ENCODE measurements around the gene CD47.

The CD47 gene

GRCh38 chr3:108079877-108080276 lies 11.0 kb downstream of the CD47 start:
- H3K36me3 ChIP-seq (ENCODE audit: control insufficient read depth, insufficient read depth, low read length) = no peaks in the 10 kb centered on the region
- no peaks in the 10 kb centered on the region for H3K27me3 ChIP-seq (ENCODE audit: control insufficient read depth, insufficient read depth, low read length)
- no peak overlapping the region for H3K9ac ChIP-seq (ENCODE audit: low read length)
- no peak overlapping the region for H3K4me3 ChIP-seq (ENCODE audit: low read length)
- H3K9me3 ChIP-seq (ENCODE audit: control insufficient read depth, low read length) = no peaks in the 10 kb centered on the region
- no peaks in the 10 kb centered on the region for H3K4me1 ChIP-seq (ENCODE audit: control insufficient read depth, insufficient read depth, low read length)

- Histone ChIP-seq H3K27me3 (ENCODE audit: control insufficient read depth, insufficient read depth, low read length) (no peaks in the 10 kb centered on the region), H3K4me3 (ENCODE audit: low read length) (no peak overlapping the region), H3K9ac (ENCODE audit: low read length) (no peak overlapping the region), H3K36me3 (ENCODE audit: control insufficient read depth, insufficient read depth, low read length) (no peaks in the 10 kb centered on the region), H3K4me1 (ENCODE audit: control insufficient read depth, insufficient read depth, low read length) (no peaks in the 10 kb centered on the region), H3K9me3 (ENCODE audit: control insufficient read depth, low read length) (no peaks in the 10 kb centered on the region)
Measured at GRCh38 chr3:108079043-108079442, 11.8 kb downstream of the CD47 start.

GRCh38 chr3:108076564-108076963 lies 14.3 kb downstream of the CD47 start:
- no peaks in the 10 kb centered on the region for H3K4me1 ChIP-seq (ENCODE audit: control insufficient read depth, insufficient read depth, low read length)
- H3K36me3 ChIP-seq (ENCODE audit: control insufficient read depth, insufficient read depth, low read length) = no peaks in the 10 kb centered on the region
- no peaks in the 10 kb centered on the region for H3K27me3 ChIP-seq (ENCODE audit: control insufficient read depth, insufficient read depth, low read length)
- no peak overlapping the region for H3K4me3 ChIP-seq (ENCODE audit: low read length)
- H3K9me3 ChIP-seq (ENCODE audit: control insufficient read depth, low read length) = no peaks in the 10 kb centered on the region
- no peak overlapping the region for H3K9ac ChIP-seq (ENCODE audit: low read length)

GRCh38 chr3:108073764-108074431 lies 16.9 kb downstream of the CD47 start:
- Histone ChIP-seq H3K9me3 (ENCODE audit: control insufficient read depth, low read length) (no peaks in the 10 kb centered on the region), H3K4me1 (ENCODE audit: control insufficient read depth, insufficient read depth, low read length) (no peaks in the 10 kb centered on the region), H3K36me3 (ENCODE audit: control insufficient read depth, insufficient read depth, low read length) (no peaks in the 10 kb centered on the region), H3K4me3 (ENCODE audit: low read length) (no peak overlapping the region), H3K9ac (ENCODE audit: low read length) (no peak overlapping the region), H3K27me3 (ENCODE audit: control insufficient read depth, insufficient read depth, low read length) (no peaks in the 10 kb centered on the region)

- no peak overlapping the region for H3K4me3 ChIP-seq (ENCODE audit: low read length)
- H3K9me3 ChIP-seq (ENCODE audit: control insufficient read depth, low read length) = no peaks in the 10 kb centered on the region
- H3K27me3 ChIP-seq (ENCODE audit: control insufficient read depth, insufficient read depth, low read length) = no peaks in the 10 kb centered on the region
- H3K9ac ChIP-seq (ENCODE audit: low read length) = no peak overlapping the region
- H3K4me1 ChIP-seq (ENCODE audit: control insufficient read depth, insufficient read depth, low read length) = peaks cover 5% of the 10 kb centered on the region
- H3K36me3 ChIP-seq (ENCODE audit: control insufficient read depth, insufficient read depth, low read length) = no peaks in the 10 kb centered on the region
Measured at GRCh38 chr3:108071368-108071767, 19.5 kb downstream of the CD47 start.

- Histone ChIP-seq H3K4me3 (ENCODE audit: low read length) (no peak overlapping the region), H3K9ac (ENCODE audit: low read length) (no peak overlapping the region), H3K27me3 (ENCODE audit: control insufficient read depth, insufficient read depth, low read length) (no peaks in the 10 kb centered on the region), H3K36me3 (ENCODE audit: control insufficient read depth, insufficient read depth, low read length) (no peaks in the 10 kb centered on the region), H3K9me3 (ENCODE audit: control insufficient read depth, low read length) (no peaks in the 10 kb centered on the region), H3K4me1 (ENCODE audit: control insufficient read depth, insufficient read depth, low read length) (peaks cover 5% of the 10 kb centered on the region)
Measured at GRCh38 chr3:108070356-108070755, 20.5 kb downstream of the CD47 start.

- Histone ChIP-seq H3K36me3 (ENCODE audit: control insufficient read depth, insufficient read depth, low read length) (no peaks in the 10 kb centered on the region), H3K4me3 (ENCODE audit: low read length) (no peak overlapping the region), H3K27me3 (ENCODE audit: control insufficient read depth, insufficient read depth, low read length) (no peaks in the 10 kb centered on the region), H3K9ac (ENCODE audit: low read length) (no peak overlapping the region), H3K9me3 (ENCODE audit: control insufficient read depth, low read length) (no peaks in the 10 kb centered on the region), H3K4me1 (ENCODE audit: control insufficient read depth, insufficient read depth, low read length) (peaks cover 5% of the 10 kb centered on the region)
Measured at GRCh38 chr3:108067768-108068167, 23.1 kb downstream of the CD47 start.

- no peak overlapping the region for H3K4me3 ChIP-seq (ENCODE audit: low read length)
- H3K36me3 ChIP-seq (ENCODE audit: control insufficient read depth, insufficient read depth, low read length) = no peaks in the 10 kb centered on the region
- no peak overlapping the region for H3K9ac ChIP-seq (ENCODE audit: low read length)
- H3K4me1 ChIP-seq (ENCODE audit: control insufficient read depth, insufficient read depth, low read length) = peaks cover 5% of the 10 kb centered on the region
- H3K27me3 ChIP-seq (ENCODE audit: control insufficient read depth, insufficient read depth, low read length) = no peaks in the 10 kb centered on the region
- H3K9me3 ChIP-seq (ENCODE audit: control insufficient read depth, low read length) = no peaks in the 10 kb centered on the region
Measured at GRCh38 chr3:108065096-108065495, 25.7 kb downstream of the CD47 start.

GRCh38 chr3:108064293-108064887 lies 26.4 kb downstream of the CD47 start:
- Histone ChIP-seq H3K27me3 (ENCODE audit: control insufficient read depth, insufficient read depth, low read length) (no peaks in the 10 kb centered on the region), H3K4me1 (ENCODE audit: control insufficient read depth, insufficient read depth, low read length) (peaks cover 5% of the 10 kb centered on the region), H3K9me3 (ENCODE audit: control insufficient read depth, low read length) (no peaks in the 10 kb centered on the region), H3K4me3 (ENCODE audit: low read length) (no peak overlapping the region), H3K36me3 (ENCODE audit: control insufficient read depth, insufficient read depth, low read length) (no peaks in the 10 kb centered on the region), H3K9ac (ENCODE audit: low read length) (no peak overlapping the region)

GRCh38 chr3:108062051-108062450 lies 28.8 kb downstream of the CD47 start:
- Histone ChIP-seq H3K27me3 (ENCODE audit: control insufficient read depth, insufficient read depth, low read length) (no peaks in the 10 kb centered on the region), H3K4me3 (ENCODE audit: low read length) (no peak overlapping the region), H3K9ac (ENCODE audit: low read length) (no peak overlapping the region), H3K4me1 (ENCODE audit: control insufficient read depth, insufficient read depth, low read length) (no peaks in the 10 kb centered on the region), H3K36me3 (ENCODE audit: control insufficient read depth, insufficient read depth, low read length) (no peaks in the 10 kb centered on the region), H3K9me3 (ENCODE audit: control insufficient read depth, low read length) (no peaks in the 10 kb centered on the region)

- Histone ChIP-seq H3K36me3 (ENCODE audit: control insufficient read depth, insufficient read depth, low read length) (no peaks in the 10 kb centered on the region), H3K9me3 (ENCODE audit: control insufficient read depth, low read length) (no peaks in the 10 kb centered on the region), H3K27me3 (ENCODE audit: control insufficient read depth, insufficient read depth, low read length) (no peaks in the 10 kb centered on the region)
Measured at GRCh38 chr3:108060331-108060730, 30.5 kb downstream of the CD47 start.

GRCh38 chr3:108055931-108056330 lies 34.9 kb downstream of the CD47 start:
- Histone ChIP-seq H3K4me1 (ENCODE audit: control insufficient read depth, insufficient read depth, low read length) (peaks cover 9% of the 10 kb centered on the region), H3K27me3 (ENCODE audit: control insufficient read depth, insufficient read depth, low read length) (no peaks in the 10 kb centered on the region), H3K9ac (ENCODE audit: low read length) (no peak overlapping the region), H3K36me3 (ENCODE audit: control insufficient read depth, insufficient read depth, low read length) (no peaks in the 10 kb centered on the region), H3K4me3 (ENCODE audit: low read length) (no peak overlapping the region), H3K9me3 (ENCODE audit: control insufficient read depth, low read length) (no peaks in the 10 kb centered on the region)

More at GRCh38 chr3:108060331-108060730, 30.5 kb downstream of the CD47 start:
- Histone ChIP-seq H3K4me1 (ENCODE audit: control insufficient read depth, insufficient read depth, low read length) (no peaks in the 10 kb centered on the region), H3K9ac (ENCODE audit: low read length) (no peak overlapping the region), H3K4me3 (ENCODE audit: low read length) (no peak overlapping the region)
